Measurements from ENCODE around the gene KLHDC7B.

Gene KLHDC7B

GRCh38 chr22:50545522-50546325 lies at the start of gene KLHDC7B:
TSS of gene KLHDC7B (plus strand) at chr22:50545899. CDS start at chr22:50546244, 345 bp downstream.
- in situ Hi-C loops (cut with MboI; ENCODE audit: low pct_unique_long_range_greater_than_20kb, low sequenced_read_pairs): no loop called here
- no peak for DNase-seq

GRCh38 chr22:50497093-50497492 lies 48.6 kb upstream of the KLHDC7B start:
- no peak for DNase-seq
- in situ Hi-C loops (cut with MboI; ENCODE audit: low pct_unique_long_range_greater_than_20kb, low sequenced_read_pairs): no loop called here

DNA sequence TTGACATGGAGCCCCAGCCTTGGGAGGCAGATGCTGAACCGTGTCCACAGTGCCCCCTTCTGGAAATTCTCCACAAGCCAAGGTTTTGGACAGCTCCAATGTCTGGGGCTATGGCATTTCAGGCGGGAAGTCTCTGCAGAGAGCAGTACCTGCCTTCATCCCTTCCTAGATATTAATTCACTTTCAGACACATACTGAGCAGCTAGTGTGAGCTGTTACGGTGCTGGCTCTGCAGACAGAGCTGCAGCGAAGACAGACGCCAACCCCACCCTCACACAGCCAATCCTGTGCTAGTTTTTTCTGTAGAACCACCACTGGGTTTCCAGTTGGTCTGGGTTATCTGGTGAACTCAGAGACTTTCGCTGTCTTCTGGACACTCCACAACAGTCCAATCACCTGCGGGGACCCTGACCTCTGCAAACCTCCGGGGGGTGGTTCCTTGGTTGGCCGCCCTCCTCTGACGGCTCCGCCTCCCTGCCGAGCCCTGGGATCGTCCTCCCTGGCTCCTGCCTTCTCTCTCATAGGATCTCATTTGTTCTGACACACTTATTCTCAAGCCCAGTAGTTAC lies 47.3 kb upstream of the KLHDC7B start:
- in situ Hi-C loops (cut with MboI; ENCODE audit: low pct_unique_long_range_greater_than_20kb, low sequenced_read_pairs): no loop called here
- peak; percentile 82 for DNase-seq

DNA sequence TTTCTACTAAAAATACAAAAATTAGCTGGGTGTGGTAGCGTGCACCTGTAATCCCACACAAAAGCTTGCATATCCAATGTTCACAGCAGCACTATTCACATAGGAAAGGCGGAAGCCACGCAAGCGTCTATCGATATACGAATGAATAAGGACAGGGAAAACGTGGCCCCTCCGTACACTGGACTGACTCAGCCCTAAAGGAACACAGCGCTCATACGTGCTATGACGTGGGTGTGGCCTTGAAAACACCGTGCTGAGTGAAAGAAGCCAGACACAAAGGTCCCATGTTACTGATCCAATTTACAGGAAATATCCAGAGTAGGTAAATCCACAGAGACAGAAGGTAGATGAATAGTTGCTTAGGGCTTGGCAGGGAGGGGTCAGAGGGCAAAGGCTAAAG lies 45.2 kb upstream of the KLHDC7B start:
- in situ Hi-C loops (cut with MboI; ENCODE audit: low pct_unique_long_range_greater_than_20kb, low sequenced_read_pairs): no loop called here

GRCh38 chr22:50502096-50502495 lies 43.6 kb upstream of the KLHDC7B start:
- DNase-seq: no peak
- in situ Hi-C loops (cut with MboI; ENCODE audit: low pct_unique_long_range_greater_than_20kb, low sequenced_read_pairs): no loop called here

More for the DNA sequence above, 45.2 kb upstream of the KLHDC7B start:
- DNase-seq: no peak

DNA sequence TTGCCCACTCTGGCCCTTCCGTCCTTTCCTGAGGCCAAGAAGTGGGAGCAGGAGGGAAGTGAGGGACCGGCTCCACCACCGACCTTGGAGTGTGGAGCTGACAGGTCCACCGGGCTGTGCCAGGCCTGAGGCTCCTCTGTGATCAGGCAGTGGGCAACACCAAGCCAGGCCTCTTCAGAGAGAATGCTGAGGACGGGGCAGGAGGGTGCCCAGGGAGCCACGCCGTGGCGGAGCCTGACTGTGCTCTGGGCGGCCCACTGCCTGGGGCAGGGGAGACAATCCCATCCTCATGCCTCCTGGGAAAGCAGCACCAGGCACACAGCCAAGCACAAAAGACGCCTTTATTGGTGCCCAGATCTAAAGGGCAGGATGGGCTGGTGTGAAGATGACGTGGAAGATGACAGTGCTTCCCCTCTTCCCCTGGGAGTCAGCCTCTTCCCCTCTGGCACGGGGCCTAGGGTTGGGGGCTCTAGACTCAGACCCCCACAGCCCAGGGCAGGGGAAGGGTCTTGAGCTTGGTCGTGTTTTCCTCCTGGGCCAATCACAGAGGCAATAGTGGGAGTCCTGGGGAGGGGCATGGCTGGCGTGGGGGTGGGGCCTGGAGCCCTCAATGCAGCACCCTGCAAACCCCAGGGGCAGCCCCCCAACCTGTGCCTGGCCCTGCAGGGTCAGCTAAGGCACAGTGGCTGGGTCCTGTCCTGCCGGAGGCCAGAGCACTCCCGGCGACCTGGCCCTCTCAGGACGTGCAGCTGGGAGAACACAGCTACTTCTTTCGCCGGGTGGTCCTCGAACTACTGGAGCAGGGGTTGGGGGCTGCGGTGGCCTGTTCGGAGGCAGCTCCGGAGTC lies 42.8 kb upstream of the KLHDC7B start:
- DNase-seq: no peak
- in situ Hi-C loops (cut with MboI; ENCODE audit: low pct_unique_long_range_greater_than_20kb, low sequenced_read_pairs): no loop called here

DNA sequence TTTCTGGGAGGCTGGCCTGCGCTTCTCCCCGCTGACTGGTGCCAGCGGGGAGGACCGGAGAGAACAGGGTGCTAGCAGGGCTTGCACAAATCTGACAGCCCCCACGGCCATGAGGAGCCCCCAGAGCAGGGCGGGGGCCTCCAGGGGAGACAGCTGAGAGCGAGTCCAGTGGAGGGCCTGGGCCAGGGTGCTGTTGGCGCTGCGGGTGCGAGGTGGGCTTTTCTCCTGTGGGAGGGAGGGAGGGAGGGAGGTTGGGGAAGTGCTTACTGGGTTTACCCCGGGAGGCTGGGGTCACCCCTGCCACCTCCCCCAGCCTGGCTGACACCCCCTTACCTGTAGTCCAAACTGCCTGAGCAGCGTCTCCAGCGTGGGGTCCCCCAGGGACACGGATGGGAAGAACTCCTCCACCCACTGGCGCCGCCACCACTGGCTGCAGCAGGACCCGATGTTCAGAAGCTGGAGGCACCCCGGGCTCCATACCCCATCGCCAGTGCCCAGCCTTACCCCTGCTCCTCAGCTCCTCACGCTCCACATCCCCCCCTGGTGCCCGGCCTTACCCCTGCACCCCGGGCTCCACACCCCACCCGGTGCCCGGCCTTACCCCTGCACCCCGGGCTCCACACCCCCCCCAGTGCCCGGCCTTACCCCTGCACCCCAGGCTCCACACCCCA lies 42.1 kb upstream of the KLHDC7B start:
- DNase-seq: no peak
- in situ Hi-C loops (cut with MboI; ENCODE audit: low pct_unique_long_range_greater_than_20kb, low sequenced_read_pairs): no loop called here

- DNase-seq: no peak
- in situ Hi-C loops (cut with MboI; ENCODE audit: low pct_unique_long_range_greater_than_20kb, low sequenced_read_pairs): no loop called here
Observed at GRCh38 chr22:50504369-50505211, 41.1 kb upstream of the KLHDC7B start.

- in situ Hi-C loops (cut with MboI; ENCODE audit: low pct_unique_long_range_greater_than_20kb, low sequenced_read_pairs): no loop called here
- DNase-seq: no peak
Observed at GRCh38 chr22:50505276-50505775, 40.4 kb upstream of the KLHDC7B start.

- in situ Hi-C loops (cut with MboI; ENCODE audit: low pct_unique_long_range_greater_than_20kb, low sequenced_read_pairs): no loop called here
- DNase-seq: no peak
Observed at GRCh38 chr22:50505776-50506610, 39.7 kb upstream of the KLHDC7B start.

GRCh38 chr22:50506611-50507420 lies 38.9 kb upstream of the KLHDC7B start:
- no peak for DNase-seq
- in situ Hi-C loops (cut with MboI; ENCODE audit: low pct_unique_long_range_greater_than_20kb, low sequenced_read_pairs): no loop called here

DNA sequence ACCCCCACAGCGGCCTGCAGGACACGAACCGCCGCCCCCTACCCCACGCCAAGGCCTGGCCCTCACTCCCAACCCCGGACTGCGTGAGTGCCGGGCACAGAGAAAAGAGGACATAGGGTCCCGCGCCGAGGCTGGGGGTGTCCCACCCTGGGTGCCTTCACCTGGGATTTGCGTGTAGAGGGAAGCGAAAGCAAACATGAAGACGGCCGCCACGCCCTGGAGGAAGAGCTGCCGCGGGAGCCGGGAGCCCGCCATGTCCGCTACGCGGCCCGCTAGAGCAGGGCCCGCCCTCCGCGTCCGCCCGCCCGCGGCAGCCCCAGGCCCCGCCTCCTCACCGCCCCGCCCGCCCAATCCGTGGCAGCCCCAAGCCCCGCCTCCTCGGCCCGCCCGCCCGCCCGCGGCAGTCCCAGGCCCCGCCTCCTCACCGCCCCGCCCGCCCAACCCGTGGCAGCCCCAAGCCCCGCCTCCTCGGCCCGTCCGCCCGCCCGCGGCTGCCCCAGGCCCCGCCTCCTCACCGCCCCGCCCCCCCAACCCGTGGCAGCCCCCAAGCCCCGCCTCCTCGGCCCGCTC lies 38.2 kb upstream of the KLHDC7B start, which contains the start of gene LMF2:
Gene LMF2, minus strand, starts transcription at position 282 of the 570 bp plus-strand sequence. Its CDS starts 27 bp downstream, at position 255.
- DNase-seq: peak; percentile 57
- in situ Hi-C loops (cut with MboI; ENCODE audit: low pct_unique_long_range_greater_than_20kb, low sequenced_read_pairs): no loop called here

GRCh38 chr22:50507991-50508884 lies 37.5 kb upstream of the KLHDC7B start, which contains the start of gene NCAPH2:
TSS of gene NCAPH2 (plus strand) at chr22:50508224. CDS start at chr22:50508338, 114 bp downstream.
- DNase-seq: peak; percentile 94
- in situ Hi-C loops (cut with MboI; ENCODE audit: low pct_unique_long_range_greater_than_20kb, low sequenced_read_pairs): no loop called here

DNA sequence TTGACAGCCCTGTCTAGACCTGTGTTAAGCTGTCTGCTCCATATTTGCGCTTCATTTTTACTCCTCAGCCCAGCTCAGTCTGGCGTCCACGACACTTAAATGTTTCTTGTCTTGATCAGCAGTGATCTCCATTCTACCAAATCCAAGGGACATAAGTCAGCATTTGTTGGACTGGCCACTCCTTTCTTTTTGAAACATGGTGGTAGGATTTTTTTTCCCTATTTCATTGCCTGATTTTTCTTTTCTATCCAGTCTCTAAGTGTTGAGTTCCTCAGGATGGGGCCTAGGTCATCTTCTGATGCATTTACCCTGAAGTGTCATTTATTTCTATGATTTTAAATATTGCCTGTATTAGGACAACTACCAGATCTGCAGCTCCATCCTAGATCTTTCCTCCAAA lies 36.8 kb upstream of the KLHDC7B start:
- in situ Hi-C loops (cut with MboI; ENCODE audit: low pct_unique_long_range_greater_than_20kb, low sequenced_read_pairs): no loop called here
- DNase-seq: no peak

GRCh38 chr22:50513175-50513574 lies 32.5 kb upstream of the KLHDC7B start:
- in situ Hi-C loops (cut with MboI; ENCODE audit: low pct_unique_long_range_greater_than_20kb, low sequenced_read_pairs): no loop called here
- no peak for DNase-seq

All from KBM-7 (cell line).